B cell (primary cell): ENCODE measurements around the gene STAT5A. TPM values are rescaled to one million over a fixed set of nuclear protein-coding genes. Genes with fewer than 3 reads are reported as not detected.

Source experiments
- ATAC-seq: fragments of 200-7000 bp; cut with Tn5 transposase; one replicate; pipeline ENCODE4 v1.10.0; 2021; ENCODE audit warnings: low read depth, mild to moderate bottlenecking, moderate number of reproducible peaks, moderate library complexity
- CTCF ChIA-PET: fragments of 350-600 bp; sonication (Branson Sonifier 250); formaldehyde crosslinking; loops from one replicate; lab custom pipeline; 2021; ENCODE audit warnings: antibody characterized with exemption, inconsistent platforms; lab: Charles Lee
- POLR2A ChIA-PET: fragments of 350-600 bp; sonication (Branson Sonifier 250); formaldehyde crosslinking; loops from one replicate; lab custom pipeline; 2021; ENCODE audit warnings: antibody characterized with exemption; lab: Charles Lee
- DNase-seq: peaks from one replicate; pipeline ENCODE4 v3.0.0; 2013
- H2AFZ ChIP-seq: 2 replicates; pipeline ENCODE4 v1.6.1; 2012; ENCODE audit warnings: mild to moderate bottlenecking, low read depth, low read length; ENCODE audit not compliant: insufficient read depth, poor library complexity, severe bottlenecking
- H3K27ac ChIP-seq, 2 donors: 1 replicate in 1 of 2; 2 replicates in 1 of 2; pipeline ENCODE4 v1.5.1; 2012 to 2013; ENCODE audit warnings: low read length in 2 of 2, mild to moderate bottlenecking in 2 of 2, moderate library complexity in 1 of 2
- H3K27me3 ChIP-seq, 4 experiments: fragments of 200-600 bp in 1 of 4; sonication (generic) in 1 of 4; replicated peaks in 1 of 4; 1 replicate in 2 of 4; 2 replicates in 2 of 4; pipeline versions ENCODE4 v1.6.1 to v1.7.0; 2013 to 2016; ENCODE audit warnings: low read length in 3 of 4, mild to moderate bottlenecking in 2 of 4, mixed read lengths in 1 of 4, moderate library complexity in 1 of 4; ENCODE audit not compliant: insufficient read depth in 4 of 4, control insufficient read depth in 3 of 4; ENCODE audit errors: control extremely low read depth in 1 of 4
- H3K36me3 ChIP-seq, 2 experiments: replicated peaks in 1 of 2; 1 replicate in 1 of 2; 2 replicates in 1 of 2; pipeline versions ENCODE4 v1.6.1 to v1.7.1; 2013; ENCODE audit warnings: low read length in 1 of 2; ENCODE audit not compliant: insufficient read depth in 2 of 2, control insufficient read depth in 1 of 2; ENCODE audit errors: control extremely low read depth in 1 of 2, extremely low read depth in 1 of 2
- H3K4me1 ChIP-seq, 2 donors: fragments of 200-600 bp in 1 of 2; sonication (generic) in 1 of 2; 1 replicate in 1 of 2; 2 replicates in 1 of 2; pipeline versions ENCODE4 v1.5.1 to v1.6.1; 2013 to 2017; ENCODE audit warnings: low read length in 2 of 2; ENCODE audit not compliant: control insufficient read depth in 2 of 2, insufficient read depth in 2 of 2
- H3K4me2 ChIP-seq: replicated peaks from 2 replicates; pipeline ENCODE3; 2012; ENCODE audit warnings: mild to moderate bottlenecking, low read depth, low read length; ENCODE audit not compliant: poor library complexity, severe bottlenecking
- H3K4me3 ChIP-seq, 5 experiments: fragments of 200-600 bp in 1 of 5; sonication (generic) in 1 of 5; 1 replicate in 3 of 5; 2 replicates in 2 of 5; pipeline versions ENCODE4 v1.5.1 to v1.7.0; 2011 to 2016; ENCODE audit warnings: low read length in 4 of 5, mild to moderate bottlenecking in 4 of 5, low read depth in 2 of 5, control low read depth in 1 of 5, moderate library complexity in 1 of 5; ENCODE audit not compliant: insufficient read depth in 1 of 5; ENCODE audit errors: control extremely low read depth in 1 of 5, extremely low read depth in 1 of 5
- H3K79me2 ChIP-seq: fragments of 200-600 bp; sonication (generic); one replicate; pipeline ENCODE4 v1.6.0; 2016; ENCODE audit warnings: low read length; ENCODE audit not compliant: control insufficient read depth, insufficient read depth
- H3K9ac ChIP-seq: fragments of 200-600 bp; sonication (generic); 2 replicates; pipeline ENCODE4 v1.6.1; 2017; ENCODE audit warnings: mild to moderate bottlenecking, low read length, moderate library complexity
- H3K9me3 ChIP-seq, 3 donors: one replicate each; pipeline versions ENCODE4 v1.6.1 to v1.7.1; 2013; ENCODE audit warnings: low read length in 2 of 3; ENCODE audit not compliant: control insufficient read depth in 2 of 3, insufficient read depth in 1 of 3; ENCODE audit errors: control extremely low read depth in 1 of 3
- H4K20me1 ChIP-seq: 2 replicates; pipeline ENCODE4 v1.6.0; 2012; ENCODE audit warnings: mild to moderate bottlenecking, low read length; ENCODE audit not compliant: insufficient read depth, control insufficient read depth, poor library complexity, severe bottlenecking
- H3K27ac Mint-ChIP-seq: one replicate; pipeline ENCODE4 v1.8.0; 2021; ENCODE audit warnings: mixed read lengths
- H3K27me3 Mint-ChIP-seq: one replicate; pipeline ENCODE4 v1.8.0; 2021; ENCODE audit warnings: mixed read lengths
- H3K4me1 Mint-ChIP-seq: one replicate; pipeline ENCODE4 v1.8.0; 2021; ENCODE audit warnings: mixed read lengths
- H3K4me3 Mint-ChIP-seq: one replicate; pipeline ENCODE4 v1.8.0; 2021; ENCODE audit warnings: mixed read lengths
- H3K9me3 Mint-ChIP-seq: one replicate; pipeline ENCODE4 v1.8.0; 2022; ENCODE audit warnings: mixed read lengths; ENCODE audit not compliant: insufficient read depth
- EZH2 ChIP-seq: IDR thresholded peaks from 2 replicates; pipeline ENCODE4 v1.6.1; 2012; ENCODE audit warnings: borderline replicate concordance, low read depth, mild to moderate bottlenecking, moderate library complexity, low read length; ENCODE audit not compliant: insufficient read depth, poor library complexity, severe bottlenecking
- WGBS: methylation state at CpG from one replicate; pipeline ENCODE4 v1.1.5; 2013; ENCODE audit warnings: missing lambda C conversion rate; ENCODE audit not compliant: insufficient coverage; 5-methylcytosine and 5-hydroxymethylcytosine counted together
- intact Hi-C: fragments of 100-400 bp; cut with micrococcal nuclease; formaldehyde crosslinking; loops from one replicate; pipeline ENCODE4 v1.10.0; 2022
- polyA plus RNA-seq: library from polyadenylated mRNA; depleted of rRNA; stranded (reverse); fragments of >200 nt; gene quantifications from 2 replicates; pipeline ENCODE4 v1.2.3, GENCODE V29; 2012
- total RNA-seq, 2 donors: library from RNA; stranded (reverse); fragments of 120-200 nt in 1 of 2; gene quantifications; 1 replicate in 1 of 2; 2 replicates in 1 of 2; pipeline versions ENCODE4 v1.2.3 to v1.2.4, GENCODE V29; 2013 to 2022
- TF ChIP-seq, protein P1 (sequence below): fragments of 200-600 bp; IDR thresholded peaks from one replicate; pipeline ENCODE4 v1.8.0; 2022; ENCODE audit warnings: antibody characterized with exemption, mild to moderate bottlenecking

Gene STAT5A
- total and polyA plus RNA-seq, 2 donors (not counting 1 experiment from before 2014, with no cell fraction given): 48.8 to 110 TPM

DNA sequence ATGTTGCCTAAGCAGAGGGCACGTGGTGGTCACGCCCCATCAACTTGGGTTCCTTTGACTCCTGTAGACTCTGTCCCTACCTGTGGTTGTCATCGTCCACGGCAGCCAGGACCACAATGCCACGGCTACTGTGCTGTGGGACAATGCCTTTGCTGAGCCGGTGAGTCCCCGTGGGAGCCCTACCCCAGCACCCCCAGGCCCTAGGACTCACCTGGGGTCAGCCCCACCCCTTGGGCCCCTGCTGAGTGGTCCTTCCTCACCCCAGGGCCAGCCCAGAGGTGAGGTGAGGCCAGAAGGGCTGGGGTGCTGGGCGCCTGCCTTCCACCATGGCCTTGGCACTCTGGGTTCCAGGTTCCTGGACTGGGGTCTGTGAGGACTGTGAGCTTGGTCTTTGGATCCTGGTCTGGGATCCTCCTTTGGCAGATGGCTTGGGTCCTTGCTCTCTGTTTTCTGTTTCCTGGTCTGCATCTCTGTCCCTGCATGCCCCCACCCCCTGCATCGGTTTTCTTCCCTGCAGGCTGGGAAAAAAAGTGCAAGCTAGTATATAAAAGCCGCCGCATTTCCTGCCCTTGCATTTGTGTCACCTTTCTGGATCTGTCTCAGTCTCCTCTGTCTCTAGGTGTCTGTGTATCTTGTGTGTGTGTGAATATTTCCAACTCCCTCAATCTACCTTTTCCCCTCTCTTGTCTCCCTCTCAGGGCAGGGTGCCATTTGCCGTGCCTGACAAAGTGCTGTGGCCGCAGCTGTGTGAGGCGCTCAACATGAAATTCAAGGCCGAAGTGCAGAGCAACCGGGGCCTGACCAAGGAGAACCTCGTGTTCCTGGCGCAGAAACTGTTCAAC, 17.5 kb downstream of the STAT5A start:
- H3K9me3 ChIP-seq: no peaks in the 10 kb centered on the region
- H2AFZ ChIP-seq: no peak overlapping the region
- H3K9ac ChIP-seq: no peak overlapping the region
- H3K4me1 ChIP-seq: no peaks in the 10 kb centered on the region
- DNase-seq (no peak), ATAC-seq (no peak)
- Mint-ChIP-seq H3K27me3 (no peaks in the 10 kb centered on the region), H3K9me3 (no peaks in the 10 kb centered on the region), H3K4me1 (peaks cover 1% of the 10 kb centered on the region), H3K4me3 (no peak overlapping the region), H3K27ac (no peak overlapping the region)
- intact Hi-C loops: no loop called here
- no peak for TF ChIP-seq EZH2
- TF ChIP-seq, protein P1, sequence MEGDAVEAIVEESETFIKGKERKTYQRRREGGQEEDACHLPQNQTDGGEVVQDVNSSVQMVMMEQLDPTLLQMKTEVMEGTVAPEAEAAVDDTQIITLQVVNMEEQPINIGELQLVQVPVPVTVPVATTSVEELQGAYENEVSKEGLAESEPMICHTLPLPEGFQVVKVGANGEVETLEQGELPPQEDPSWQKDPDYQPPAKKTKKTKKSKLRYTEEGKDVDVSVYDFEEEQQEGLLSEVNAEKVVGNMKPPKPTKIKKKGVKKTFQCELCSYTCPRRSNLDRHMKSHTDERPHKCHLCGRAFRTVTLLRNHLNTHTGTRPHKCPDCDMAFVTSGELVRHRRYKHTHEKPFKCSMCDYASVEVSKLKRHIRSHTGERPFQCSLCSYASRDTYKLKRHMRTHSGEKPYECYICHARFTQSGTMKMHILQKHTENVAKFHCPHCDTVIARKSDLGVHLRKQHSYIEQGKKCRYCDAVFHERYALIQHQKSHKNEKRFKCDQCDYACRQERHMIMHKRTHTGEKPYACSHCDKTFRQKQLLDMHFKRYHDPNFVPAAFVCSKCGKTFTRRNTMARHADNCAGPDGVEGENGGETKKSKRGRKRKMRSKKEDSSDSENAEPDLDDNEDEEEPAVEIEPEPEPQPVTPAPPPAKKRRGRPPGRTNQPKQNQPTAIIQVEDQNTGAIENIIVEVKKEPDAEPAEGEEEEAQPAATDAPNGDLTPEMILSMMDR: no peak
- ChIA-PET POLR2A (no interaction called here), CTCF (no interaction called here)
- WGBS: 92% methylated on average over 9 of the region's 18 CpGs
- no peak overlapping the region for H3K4me3 ChIP-seq
- H3K27me3 ChIP-seq: no peaks in the 10 kb centered on the region
- no peak overlapping the region for H3K27ac ChIP-seq
- H3K36me3 ChIP-seq: peaks cover 0 to 92% of the 10 kb centered on the region in 2 experiments
- no peaks in the 10 kb centered on the region for H3K79me2 ChIP-seq
- no peaks in the 10 kb centered on the region for H4K20me1 ChIP-seq
- no peak overlapping the region for H3K4me2 ChIP-seq

DNA sequence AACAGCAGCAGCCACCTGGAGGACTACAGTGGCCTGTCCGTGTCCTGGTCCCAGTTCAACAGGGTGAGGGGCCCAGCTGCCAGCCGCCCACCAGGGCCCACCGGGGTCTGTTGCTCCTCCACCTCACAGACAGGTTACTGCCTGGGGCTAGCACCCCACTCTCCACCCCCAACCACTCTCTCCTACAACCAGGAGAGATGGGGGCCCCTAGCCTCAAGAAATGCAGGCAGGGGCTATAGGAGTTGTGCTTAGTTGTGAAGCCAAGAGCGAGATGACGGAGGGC, 18.0 kb downstream of the STAT5A start:
- 100% methylated on average over 3 of the region's 5 CpGs for WGBS
- Mint-ChIP-seq H3K4me3 (no peak overlapping the region), H3K27me3 (no peaks in the 10 kb centered on the region), H3K4me1 (peaks cover 2% of the 10 kb centered on the region), H3K27ac (no peak overlapping the region), H3K9me3 (no peaks in the 10 kb centered on the region)
- Histone ChIP-seq H3K79me2 (no peaks in the 10 kb centered on the region), H3K36me3 (peaks cover 0 to 89% of the 10 kb centered on the region in 2 experiments), H3K4me2 (no peak overlapping the region), H3K27ac (no peak overlapping the region), H3K27me3 (no peaks in the 10 kb centered on the region), H3K9ac (no peak overlapping the region), H2AFZ (no peak overlapping the region), H3K4me3 (no peak overlapping the region), H3K9me3 (no peaks in the 10 kb centered on the region), H4K20me1 (peaks cover under 1% of the 10 kb centered on the region), H3K4me1 (peaks cover 0 to under 1% of the 10 kb centered on the region in 2 donors)
- ChIA-PET POLR2A (no interaction called here), CTCF (no interaction called here)
- ATAC-seq (no peak), DNase-seq (no peak)
- TF ChIP-seq EZH2: no peak
- TF ChIP-seq, protein P1: no peak
- intact Hi-C loops: no loop called here
